ENCODE data around the gene TOPAZ1.

DNA sequence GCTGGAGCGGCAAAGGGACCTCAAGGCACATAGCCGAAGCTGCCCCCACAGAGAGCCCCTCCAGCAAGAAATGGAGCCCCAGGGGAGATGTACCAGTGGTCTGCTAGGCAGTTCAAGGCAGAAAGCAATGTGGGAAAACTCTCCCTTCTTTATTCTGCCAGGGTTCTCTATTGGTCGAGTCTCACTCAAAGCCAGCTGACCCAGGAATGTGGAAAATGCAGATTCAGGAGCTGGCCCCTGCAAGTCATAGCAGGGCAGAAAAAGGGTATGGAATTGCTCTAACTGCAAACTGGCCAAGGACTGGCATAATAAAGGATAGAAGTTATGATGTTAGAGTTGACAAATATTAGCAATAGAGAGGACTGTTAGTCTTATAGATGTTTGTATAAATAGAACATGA is 4.0 kb upstream of the TOPAZ1 start:
- TF ChIP-seq CTCF (IDR thresholded peaks at IDR 0.05) (no peak), POLR2A (IDR thresholded peaks at IDR 0.05) (no peak)
